Measurements from ENCODE around the gene INPP5E.

The INPP5E gene

DNA sequence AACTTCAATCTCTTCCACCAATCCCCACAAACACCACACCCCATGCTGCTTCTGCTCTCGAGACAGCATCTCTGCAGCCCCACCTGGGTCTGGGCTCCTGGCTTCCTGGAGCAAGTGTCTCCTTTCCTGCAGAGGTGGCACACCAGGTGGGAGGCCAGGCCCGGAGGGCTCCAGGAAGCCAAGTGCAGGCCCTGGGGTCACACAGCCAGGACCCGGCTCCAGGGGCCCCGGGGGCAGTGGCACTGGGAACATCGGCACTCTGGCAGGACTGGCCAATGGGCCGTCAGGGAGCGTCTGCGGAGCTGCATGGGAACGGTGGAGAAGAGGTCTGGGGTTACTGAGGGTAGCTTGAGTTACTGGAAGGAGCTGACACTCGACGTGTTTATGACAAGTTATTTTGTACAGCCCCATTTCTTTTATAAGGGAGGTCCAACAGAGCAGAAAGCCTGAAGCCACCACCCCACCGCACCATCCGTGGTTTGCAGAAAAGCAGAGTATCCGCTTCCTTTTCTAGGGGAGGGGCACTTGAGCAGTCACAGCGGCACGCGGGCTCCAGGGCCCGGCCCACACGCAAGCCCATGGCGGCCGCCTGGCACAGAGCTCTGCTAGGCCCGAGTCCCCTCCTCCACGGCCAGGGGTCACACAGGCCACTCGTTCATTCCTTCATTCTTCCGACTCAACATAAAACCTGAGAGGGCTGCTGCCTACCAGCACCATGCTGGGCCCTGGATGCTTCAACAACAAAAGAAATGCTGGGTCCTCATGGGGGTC, 14.6 kb upstream of the INPP5E start:
- peaks cover 72% of the 10 kb centered on the region for H3K36me3 Mint-ChIP-seq (ENCODE audit: low read depth)
- no peaks in the 10 kb centered on the region for H3K27me3 Mint-ChIP-seq (ENCODE audit: low read depth)
- no peaks in the 10 kb centered on the region for H3K4me1 Mint-ChIP-seq
- H3K9me3 Mint-ChIP-seq = no peaks in the 10 kb centered on the region
- H3K27ac Mint-ChIP-seq = no peak overlapping the region
- no peak for TF ChIP-seq CTCF (IDR thresholded peaks at IDR 0.05; ENCODE audit: unreplicated experiment in 3 of 3)
- no peak overlapping the region for H3K4me3 Mint-ChIP-seq

GRCh38 chr9:136453326-136453725, 13.7 kb upstream of the INPP5E start:
- Mint-ChIP-seq H3K27me3 (ENCODE audit: low read depth) (no peaks in the 10 kb centered on the region), H3K4me3 (no peak overlapping the region), H3K9me3 (no peaks in the 10 kb centered on the region), H3K36me3 (ENCODE audit: low read depth) (peaks cover 70% of the 10 kb centered on the region), H3K4me1 (no peaks in the 10 kb centered on the region), H3K27ac (no peak overlapping the region)
- TF ChIP-seq CTCF (IDR thresholded peaks at IDR 0.05; ENCODE audit: unreplicated experiment in 3 of 3) = no peak

- H3K36me3 Mint-ChIP-seq (ENCODE audit: low read depth) = peaks cover 76% of the 10 kb centered on the region
- H3K4me1 Mint-ChIP-seq = no peaks in the 10 kb centered on the region
- H3K4me3 Mint-ChIP-seq = no peak overlapping the region
- no peak overlapping the region for H3K27ac Mint-ChIP-seq
- H3K27me3 Mint-ChIP-seq (ENCODE audit: low read depth) = no peaks in the 10 kb centered on the region
- H3K9me3 Mint-ChIP-seq = no peaks in the 10 kb centered on the region
- no peak for TF ChIP-seq CTCF (IDR thresholded peaks at IDR 0.05; ENCODE audit: unreplicated experiment in 3 of 3)
These were observed 11.7 kb upstream of the INPP5E start for GRCh38 chr9:136451221-136451877.

GRCh38 chr9:136448655-136449054, 9.0 kb upstream of the INPP5E start:
- Mint-ChIP-seq H3K27me3 (ENCODE audit: low read depth) (no peaks in the 10 kb centered on the region), H3K9me3 (no peaks in the 10 kb centered on the region), H3K4me3 (no peak overlapping the region), H3K27ac (no peak overlapping the region), H3K36me3 (ENCODE audit: low read depth) (peaks cover 69% of the 10 kb centered on the region), H3K4me1 (no peaks in the 10 kb centered on the region)
- TF ChIP-seq CTCF (IDR thresholded peaks at IDR 0.05; ENCODE audit: unreplicated experiment in 3 of 3) = no peak

GRCh38 chr9:136447173-136447778, 7.6 kb upstream of the INPP5E start:
- peaks cover 72% of the 10 kb centered on the region for H3K36me3 Mint-ChIP-seq (ENCODE audit: low read depth)
- H3K27me3 Mint-ChIP-seq (ENCODE audit: low read depth) = no peaks in the 10 kb centered on the region
- H3K4me3 Mint-ChIP-seq = no peak overlapping the region
- no peak for TF ChIP-seq CTCF (IDR thresholded peaks at IDR 0.05; ENCODE audit: unreplicated experiment in 3 of 3)
- H3K9me3 Mint-ChIP-seq = no peaks in the 10 kb centered on the region
- H3K4me1 Mint-ChIP-seq = no peaks in the 10 kb centered on the region
- H3K27ac Mint-ChIP-seq = no peak overlapping the region
